A549 (cell line): ENCODE results near the gene RHBDF2. TPM values are rescaled to one million over a fixed set of nuclear protein-coding genes. Genes with fewer than 3 reads are reported as not detected.

Experiments
- ATAC-seq, 2 experiments: fragments of 200-7000 bp in 1 of 2; fragments of >200 bp in 1 of 2; cut with Nextera tagmentation in 1 of 2; cut with Tn5 transposase in 1 of 2; 3 replicates each; pipeline versions ENCODE4 v1.8.0 to v1.9.1; 2018 to 2020; ENCODE audit warnings: mild to moderate bottlenecking in 1 of 2, moderate library complexity in 1 of 2
- CTCF ChIA-PET: fragments of 300-600 bp; sonication (Branson Sonifier 250); formaldehyde crosslinking; extraction: SDS; loops from one replicate; lab custom pipeline; 2021; ENCODE audit warnings: antibody characterized with exemption, inconsistent platforms; lab: Yijun Ruan, JAX
- POLR2A ChIA-PET: fragments of 350-600 bp; formaldehyde crosslinking; extraction: SDS; loops from one replicate; lab custom pipeline; 2021; ENCODE audit warnings: antibody characterized with exemption, inconsistent platforms; lab: Yijun Ruan, JAX
- DNase-seq, 2 experiments: peaks; one replicate each; pipeline versions ENCODE4 v3.0.0 to v3.0.0-alpha.2; 2011 to 2016; ENCODE audit warnings: low read depth in 1 of 2, low spot score in 1 of 2
- FAIRE-seq: peaks from 2 replicates; lab custom pipeline; 2011; peaks lifted over from hg19 to GRCh38; lab: Jason Lieb, UNC
- H3K27ac ChIP-seq, 2 experiments: fragments of >200 bp; sonication (Bioruptor Twin); formaldehyde crosslinking; 3 replicates each; pipeline ENCODE4 v1.5.1; 2016 to 2017
- H3K4me1 ChIP-seq: fragments of >200 bp; sonication (Bioruptor Twin); formaldehyde crosslinking; 3 replicates; pipeline ENCODE4 v1.6.1; 2016
- H3K4me2 ChIP-seq: fragments of >200 bp; sonication (Bioruptor Twin); formaldehyde crosslinking; 3 replicates; pipeline ENCODE4 v1.6.1; 2016
- H3K4me3 ChIP-seq: fragments of >200 bp; sonication (Bioruptor Twin); formaldehyde crosslinking; 3 replicates; pipeline ENCODE4 v1.5.1; 2016
- H3K9me3 ChIP-seq: fragments of >200 bp; sonication (Bioruptor Twin); formaldehyde crosslinking; 3 replicates; pipeline ENCODE4 v1.6.1; 2016
- EHF ChIP-seq: fragments of 250-450 bp; sonication (Bioruptor Pico); IDR thresholded peaks from 2 replicates; pipeline ENCODE4 v1.5.0; 2020; ENCODE audit warnings: mild to moderate bottlenecking
- EHMT2 ChIP-seq: fragments of 200-600 bp; sonication (generic); IDR thresholded peaks from 2 replicates; pipeline ENCODE4 v1.6.1; 2016; ENCODE audit warnings: antibody characterized with exemption, low read depth, mild to moderate bottlenecking, moderate library complexity
- FOSB ChIP-seq: fragments of 250-450 bp; sonication (Bioruptor Pico); IDR thresholded peaks from 2 replicates; pipeline ENCODE4 v1.5.0; 2020; ENCODE audit warnings: mild to moderate bottlenecking, moderate library complexity
- FOSL2 ChIP-seq, 2 experiments: fragments of 450-650 bp in 1 of 2; fragments of >200 bp in 1 of 2; sonication (Bioruptor Twin) in 1 of 2; formaldehyde crosslinking; IDR thresholded peaks; 2 replicates each; pipeline versions ENCODE4 v1.5.0 to v1.6.1; 2016 to 2020; ENCODE audit warnings: mild to moderate bottlenecking in 1 of 2, moderate library complexity in 1 of 2
- GATA3 ChIP-seq: IDR thresholded peaks from 2 replicates; pipeline ENCODE4 v1.6.1; 2012; ENCODE audit warnings: borderline replicate concordance
- HEYL ChIP-seq: fragments of 250-450 bp; sonication (Bioruptor Pico); IDR thresholded peaks from 2 replicates; pipeline ENCODE4 v1.8.0; 2021; ENCODE audit warnings: mild to moderate bottlenecking, moderate library complexity
- HOXA7 ChIP-seq: fragments of 250-450 bp; sonication (Bioruptor Pico); IDR thresholded peaks from 2 replicates; pipeline ENCODE4 v1.5.0; 2020; ENCODE audit warnings: mild to moderate bottlenecking, moderate library complexity
- HOXB5 ChIP-seq: fragments of 250-450 bp; sonication (Bioruptor Pico); IDR thresholded peaks from 2 replicates; pipeline ENCODE4 v1.5.0; 2020; ENCODE audit warnings: mild to moderate bottlenecking, moderate library complexity
- JUNB ChIP-seq: fragments of >200 bp; sonication (Bioruptor Twin); formaldehyde crosslinking; IDR thresholded peaks from 2 replicates; pipeline ENCODE4 v1.6.1; 2016
- KDM5A ChIP-seq: fragments of 200-600 bp; sonication (generic); IDR thresholded peaks from 2 replicates; pipeline ENCODE4 v1.6.1; 2016; ENCODE audit warnings: antibody characterized with exemption, mild to moderate bottlenecking
- MAFK ChIP-seq: fragments of 450-650 bp; IDR thresholded peaks from 2 replicates; pipeline ENCODE4 v1.6.1; 2014; ENCODE audit not compliant: partially characterized antibody
- MYC ChIP-seq: IDR thresholded peaks from 2 replicates; pipeline ENCODE4 v1.6.1; 2012; ENCODE audit warnings: mild to moderate bottlenecking, inconsistent platforms, low read length, improper control_type of control experiment, borderline replicate concordance
- NPAS2 ChIP-seq: fragments of 250-450 bp; sonication (Bioruptor Pico); IDR thresholded peaks from 2 replicates; pipeline ENCODE4 v1.8.0; 2022; ENCODE audit warnings: mild to moderate bottlenecking, moderate library complexity, borderline replicate concordance
- POLR2AphosphoS2 ChIP-seq: conservative IDR thresholded peaks from 2 replicates; pipeline ENCODE4 v1.6.1; 2012; ENCODE audit warnings: low read length, improper control_type of control experiment, inconsistent platforms
- RAD21 ChIP-seq, 2 experiments: fragments of >200 bp in 1 of 2; sonication (Bioruptor Twin) in 1 of 2; formaldehyde crosslinking in 1 of 2; IDR thresholded peaks in 1 of 2; conservative IDR thresholded peaks in 1 of 2; 2 replicates in 1 of 2; 3 replicates in 1 of 2; pipeline ENCODE4 v1.6.1; 2012 to 2018; ENCODE audit warnings: inconsistent platforms in 1 of 2
- RARB ChIP-seq: fragments of 250-450 bp; sonication (Bioruptor Pico); IDR thresholded peaks from 2 replicates; pipeline ENCODE4 v1.8.0; 2021; ENCODE audit warnings: mild to moderate bottlenecking, moderate library complexity
- SMC3 ChIP-seq: fragments of >200 bp; sonication (Bioruptor Twin); formaldehyde crosslinking; IDR thresholded peaks from 3 replicates; pipeline ENCODE4 v1.6.1; 2018; ENCODE audit warnings: inconsistent platforms
- TP53 ChIP-seq: fragments of 250-450 bp; sonication (Bioruptor Pico); IDR thresholded peaks from 2 replicates; pipeline ENCODE4 v1.5.0; 2021; ENCODE audit warnings: mild to moderate bottlenecking, moderate library complexity
- ZNF302 ChIP-seq: fragments of 250-450 bp; sonication (Bioruptor Pico); IDR thresholded peaks from 2 replicates; pipeline ENCODE4 v1.9.0; 2021; ENCODE audit warnings: inconsistent platforms, mild to moderate bottlenecking, moderate library complexity
- ZSCAN20 ChIP-seq: fragments of 250-450 bp; sonication (Bioruptor Pico); IDR thresholded peaks from 2 replicates; pipeline ENCODE4 v1.8.0; 2022; ENCODE audit warnings: mild to moderate bottlenecking, moderate library complexity
- WGBS: methylation state at CpG from one replicate; pipeline ENCODE4 v1.1.6; 2017; ENCODE audit errors: missing lambda C conversion rate; 5-methylcytosine and 5-hydroxymethylcytosine counted together
- polyA plus RNA-seq, 4 experiments: library from polyadenylated mRNA; depleted of rRNA in 3 of 4; stranded (reverse); fragments of >200 nt; fragmentation: RNase III in 1 of 4; extraction: RNeasy Plus Mini Kit Qiagen cat#74134 plus additional on column Dnase treatment in 1 of 4; gene quantifications; 2 replicates in 3 of 4; 3 replicates in 1 of 4; pipeline ENCODE4 v1.2.3, GENCODE V29; 2011 to 2017
- TF ChIP-seq, protein P1 (sequence below): fragments of 150-350 bp; IDR thresholded peaks from 2 replicates; pipeline ENCODE4 v1.6.1; 2014; ENCODE audit warnings: low read depth, mild to moderate bottlenecking, low read length
- TF ChIP-seq, protein P2 (sequence below): fragments of 200-600 bp; sonication (generic); IDR thresholded peaks from 2 replicates; pipeline ENCODE4 v1.6.1; 2016; ENCODE audit warnings: antibody characterized with exemption, mild to moderate bottlenecking, moderate library complexity
- TF ChIP-seq, protein P3 (sequence below): IDR thresholded peaks from 2 replicates; pipeline ENCODE4 v1.6.1; 2012; ENCODE audit warnings: low read depth, borderline replicate concordance

Gene RHBDF2
- polyA plus RNA-seq, 2 of the 4 experiments (the other 2 are of a cell fraction) = 14.0 to 42.9 TPM

DNA sequence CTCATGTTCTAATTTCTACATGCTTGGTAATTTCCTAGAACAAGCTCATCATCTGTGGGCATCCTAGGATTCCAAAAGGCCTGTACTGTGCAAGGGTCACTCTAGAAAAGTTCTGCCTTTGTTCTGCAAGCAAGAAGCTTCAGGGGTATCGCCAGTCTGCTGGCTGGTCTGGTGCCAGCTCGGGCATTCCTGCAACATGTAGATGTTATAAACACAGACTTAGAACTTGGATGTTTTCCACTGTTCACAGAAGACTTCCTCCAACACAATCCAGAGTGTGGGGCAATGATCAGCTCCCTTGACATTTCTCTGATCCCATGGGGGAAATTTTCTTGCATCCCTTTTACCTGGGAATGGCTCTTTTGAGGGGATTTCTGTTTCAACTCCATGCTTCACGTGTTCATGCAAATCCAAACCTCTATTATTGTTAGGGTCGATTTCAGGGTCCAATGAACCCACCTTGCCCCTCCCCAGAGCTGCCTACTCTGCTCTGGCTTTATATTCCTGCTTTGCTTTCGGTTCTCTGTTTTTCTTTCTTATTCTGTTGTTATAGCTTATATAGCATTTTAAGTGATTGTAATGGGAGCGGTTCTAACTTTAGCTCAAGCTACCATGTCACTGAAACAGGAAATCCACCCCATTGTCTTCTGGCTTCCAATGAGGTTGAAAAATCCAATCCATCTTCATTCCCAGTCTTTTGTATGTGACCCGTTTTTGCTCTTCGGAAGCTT is 73.6 kb downstream of the RHBDF2 start:
- WGBS = 83% methylated on average over 8 of the region's 8 CpGs
- ChIA-PET CTCF (interaction anchor here (0.6 to 42.5 kb wide), 12 partner anchors 8 to 143 kb away, joined by 3 to 1094 read pairs (median 4); partner anchors contain the start of genes AANAT, QRICH2 and SPHK1), POLR2A (no interaction called here)
- no peaks in the 10 kb centered on the region for H3K9me3 ChIP-seq
- FAIRE-seq (peak; percentile 23), DNase-seq (no peak), ATAC-seq (peak; percentile 9 to 48; a peak in 3 of 6 replicates)
- H3K4me1 ChIP-seq = peaks cover 12% of the 10 kb centered on the region
- TF ChIP-seq GATA3 = no peak
- TF ChIP-seq NPAS2 (CRISPR knock-in tag) = no peak
- peak; percentile 7 for TF ChIP-seq MAFK
- no peak for TF ChIP-seq FOSL2 (IDR thresholded peaks at IDR 0.05)
- no peak for TF ChIP-seq FOSL2 (CRISPR knock-in tag; IDR thresholded peaks at IDR 0.05)
- H3K27ac ChIP-seq = peak overlapping the region in 1 of 2 experiments; percentile 1; a peak in 1 of 6 replicates
- peak overlapping the region; percentile 13; the same call in 2 of the 3 replicates for H3K4me2 ChIP-seq
- H3K4me3 ChIP-seq = no peak overlapping the region

DNA sequence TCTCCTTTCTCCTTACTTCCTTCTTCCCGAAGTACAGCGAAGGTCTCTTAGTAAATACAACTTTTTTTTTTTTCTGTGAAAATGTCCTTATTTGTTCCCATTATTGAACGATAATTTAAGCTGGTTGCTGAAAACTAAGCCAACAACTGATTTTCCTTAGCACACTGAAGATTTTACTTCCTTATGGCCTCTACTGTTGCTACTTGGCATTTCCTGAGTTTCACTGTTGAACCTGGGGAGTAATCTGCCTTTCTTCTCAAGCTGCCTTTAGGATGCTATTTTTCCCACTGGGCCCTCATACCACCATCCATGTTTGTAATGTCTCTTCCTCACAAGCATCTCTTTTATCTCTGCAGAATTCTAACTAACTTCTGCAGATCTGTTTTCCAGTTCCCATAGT is 74.4 kb downstream of the RHBDF2 start:
- ChIA-PET CTCF (interaction anchor here (1.0 to 42.5 kb wide), 6 partner anchors 9 to 80 kb away, joined by 3 to 1094 read pairs (median 4); partner anchors contain the start of genes AANAT and SPHK1), POLR2A (no interaction called here)
- Histone ChIP-seq H3K4me2 (no peak overlapping the region), H3K4me1 (peaks cover 12% of the 10 kb centered on the region), H3K4me3 (no peak overlapping the region), H3K27ac (no peak overlapping the region), H3K9me3 (no peaks in the 10 kb centered on the region)
- no peak for ATAC-seq
- WGBS = 91% methylated on average over 3 of the region's 3 CpGs
- no peak for FAIRE-seq
- DNase-seq = no peak
- TF ChIP-seq TP53 (no peak), JUNB (no peak), RAD21 (conservative IDR thresholded peaks at IDR 0.05 in 1 of 2, IDR thresholded peaks at IDR 0.05 in 1 of 2) (no peak), HOXA7 (CRISPR knock-in tag) (no peak), POLR2AphosphoS2 (no peak), HEYL (CRISPR knock-in tag) (no peak), ZSCAN20 (CRISPR knock-in tag) (no peak), EHF (CRISPR knock-in tag) (no peak), EHMT2 (no peak), NPAS2 (CRISPR knock-in tag) (no peak), FOSB (CRISPR knock-in tag) (no peak), SMC3 (no peak), ZNF302 (CRISPR knock-in tag) (no peak), KDM5A (no peak), MYC (no peak), HOXB5 (CRISPR knock-in tag) (no peak), RARB (CRISPR knock-in tag) (no peak)
- TF ChIP-seq, protein P1, sequence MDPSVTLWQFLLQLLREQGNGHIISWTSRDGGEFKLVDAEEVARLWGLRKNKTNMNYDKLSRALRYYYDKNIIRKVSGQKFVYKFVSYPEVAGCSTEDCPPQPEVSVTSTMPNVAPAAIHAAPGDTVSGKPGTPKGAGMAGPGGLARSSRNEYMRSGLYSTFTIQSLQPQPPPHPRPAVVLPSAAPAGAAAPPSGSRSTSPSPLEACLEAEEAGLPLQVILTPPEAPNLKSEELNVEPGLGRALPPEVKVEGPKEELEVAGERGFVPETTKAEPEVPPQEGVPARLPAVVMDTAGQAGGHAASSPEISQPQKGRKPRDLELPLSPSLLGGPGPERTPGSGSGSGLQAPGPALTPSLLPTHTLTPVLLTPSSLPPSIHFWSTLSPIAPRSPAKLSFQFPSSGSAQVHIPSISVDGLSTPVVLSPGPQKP = no peak
- TF ChIP-seq, protein P2, sequence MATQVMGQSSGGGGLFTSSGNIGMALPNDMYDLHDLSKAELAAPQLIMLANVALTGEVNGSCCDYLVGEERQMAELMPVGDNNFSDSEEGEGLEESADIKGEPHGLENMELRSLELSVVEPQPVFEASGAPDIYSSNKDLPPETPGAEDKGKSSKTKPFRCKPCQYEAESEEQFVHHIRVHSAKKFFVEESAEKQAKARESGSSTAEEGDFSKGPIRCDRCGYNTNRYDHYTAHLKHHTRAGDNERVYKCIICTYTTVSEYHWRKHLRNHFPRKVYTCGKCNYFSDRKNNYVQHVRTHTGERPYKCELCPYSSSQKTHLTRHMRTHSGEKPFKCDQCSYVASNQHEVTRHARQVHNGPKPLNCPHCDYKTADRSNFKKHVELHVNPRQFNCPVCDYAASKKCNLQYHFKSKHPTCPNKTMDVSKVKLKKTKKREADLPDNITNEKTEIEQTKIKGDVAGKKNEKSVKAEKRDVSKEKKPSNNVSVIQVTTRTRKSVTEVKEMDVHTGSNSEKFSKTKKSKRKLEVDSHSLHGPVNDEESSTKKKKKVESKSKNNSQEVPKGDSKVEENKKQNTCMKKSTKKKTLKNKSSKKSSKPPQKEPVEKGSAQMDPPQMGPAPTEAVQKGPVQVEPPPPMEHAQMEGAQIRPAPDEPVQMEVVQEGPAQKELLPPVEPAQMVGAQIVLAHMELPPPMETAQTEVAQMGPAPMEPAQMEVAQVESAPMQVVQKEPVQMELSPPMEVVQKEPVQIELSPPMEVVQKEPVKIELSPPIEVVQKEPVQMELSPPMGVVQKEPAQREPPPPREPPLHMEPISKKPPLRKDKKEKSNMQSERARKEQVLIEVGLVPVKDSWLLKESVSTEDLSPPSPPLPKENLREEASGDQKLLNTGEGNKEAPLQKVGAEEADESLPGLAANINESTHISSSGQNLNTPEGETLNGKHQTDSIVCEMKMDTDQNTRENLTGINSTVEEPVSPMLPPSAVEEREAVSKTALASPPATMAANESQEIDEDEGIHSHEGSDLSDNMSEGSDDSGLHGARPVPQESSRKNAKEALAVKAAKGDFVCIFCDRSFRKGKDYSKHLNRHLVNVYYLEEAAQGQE = no peak
- TF ChIP-seq, protein P3, sequence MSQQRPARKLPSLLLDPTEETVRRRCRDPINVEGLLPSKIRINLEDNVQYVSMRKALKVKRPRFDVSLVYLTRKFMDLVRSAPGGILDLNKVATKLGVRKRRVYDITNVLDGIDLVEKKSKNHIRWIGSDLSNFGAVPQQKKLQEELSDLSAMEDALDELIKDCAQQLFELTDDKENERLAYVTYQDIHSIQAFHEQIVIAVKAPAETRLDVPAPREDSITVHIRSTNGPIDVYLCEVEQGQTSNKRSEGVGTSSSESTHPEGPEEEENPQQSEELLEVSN = no peak
